Progenitor cell of endocrine pancreas (in vitro differentiated cells): ENCODE measurements around the gene HS6ST3. TPM values are rescaled to one million over a fixed set of nuclear protein-coding genes. Genes with fewer than 3 reads are reported as not detected.

Source experiments
- DNase-seq: peaks from one replicate; pipeline ENCODE4 v3.0.0; 2021; ENCODE audit warnings: low spot score; ENCODE audit not compliant: unreplicated experiment
- H3K27ac Mint-ChIP-seq: 2 replicates; pipeline ENCODE4 v1.8.0; 2021; ENCODE audit warnings: mild to moderate bottlenecking, moderate library complexity, mixed read lengths
- H3K27me3 Mint-ChIP-seq: 2 replicates; pipeline ENCODE4 v1.8.0; 2021; ENCODE audit warnings: mixed read lengths
- H3K36me3 Mint-ChIP-seq: 2 replicates; pipeline ENCODE4 v1.8.0; 2022; ENCODE audit warnings: mixed read lengths; ENCODE audit not compliant: insufficient read depth
- H3K4me1 Mint-ChIP-seq: 2 replicates; pipeline ENCODE4 v1.8.0; 2021; ENCODE audit warnings: low read depth, mixed read lengths
- H3K4me3 Mint-ChIP-seq: 2 replicates; pipeline ENCODE4 v1.8.0; 2021; ENCODE audit warnings: low read depth, mild to moderate bottlenecking, moderate library complexity, mixed read lengths
- H3K9me3 Mint-ChIP-seq: 2 replicates; pipeline ENCODE4 v1.8.0; 2021; ENCODE audit warnings: low read depth, mixed read lengths
- total RNA-seq: library from RNA; stranded (reverse); gene quantifications from 2 replicates; pipeline ENCODE4 v1.2.1, GENCODE V29; 2021
- TF ChIP-seq, protein P1 (sequence below): fragments of 200-600 bp; sonication (generic); IDR thresholded peaks from one replicate; pipeline ENCODE4 v1.5.0; 2021; ENCODE audit warnings: antibody characterized with exemption, mild to moderate bottlenecking; ENCODE audit not compliant: unreplicated experiment

HS6ST3 gene
- total RNA-seq, 1 donor from 2014 or later = 0.84 TPM

GRCh38 chr13:96696389-96696900 is 606.5 kb downstream of the HS6ST3 start:
- Mint-ChIP-seq H3K9me3 (peaks cover 10% of the 10 kb centered on the region), H3K27ac (no peak overlapping the region), H3K4me1 (peaks cover 6% of the 10 kb centered on the region), H3K36me3 (peaks cover 2% of the 10 kb centered on the region), H3K27me3 (no peaks in the 10 kb centered on the region), H3K4me3 (no peak overlapping the region)
- TF ChIP-seq, protein P1, sequence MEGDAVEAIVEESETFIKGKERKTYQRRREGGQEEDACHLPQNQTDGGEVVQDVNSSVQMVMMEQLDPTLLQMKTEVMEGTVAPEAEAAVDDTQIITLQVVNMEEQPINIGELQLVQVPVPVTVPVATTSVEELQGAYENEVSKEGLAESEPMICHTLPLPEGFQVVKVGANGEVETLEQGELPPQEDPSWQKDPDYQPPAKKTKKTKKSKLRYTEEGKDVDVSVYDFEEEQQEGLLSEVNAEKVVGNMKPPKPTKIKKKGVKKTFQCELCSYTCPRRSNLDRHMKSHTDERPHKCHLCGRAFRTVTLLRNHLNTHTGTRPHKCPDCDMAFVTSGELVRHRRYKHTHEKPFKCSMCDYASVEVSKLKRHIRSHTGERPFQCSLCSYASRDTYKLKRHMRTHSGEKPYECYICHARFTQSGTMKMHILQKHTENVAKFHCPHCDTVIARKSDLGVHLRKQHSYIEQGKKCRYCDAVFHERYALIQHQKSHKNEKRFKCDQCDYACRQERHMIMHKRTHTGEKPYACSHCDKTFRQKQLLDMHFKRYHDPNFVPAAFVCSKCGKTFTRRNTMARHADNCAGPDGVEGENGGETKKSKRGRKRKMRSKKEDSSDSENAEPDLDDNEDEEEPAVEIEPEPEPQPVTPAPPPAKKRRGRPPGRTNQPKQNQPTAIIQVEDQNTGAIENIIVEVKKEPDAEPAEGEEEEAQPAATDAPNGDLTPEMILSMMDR = no peak
- no peak for DNase-seq

GRCh38 chr13:96700657-96701056 is 610.8 kb downstream of the HS6ST3 start:
- DNase-seq = no peak
- Mint-ChIP-seq H3K4me3 (no peak overlapping the region), H3K4me1 (peaks cover 6% of the 10 kb centered on the region), H3K27ac (no peak overlapping the region), H3K27me3 (no peaks in the 10 kb centered on the region), H3K9me3 (peaks cover 13% of the 10 kb centered on the region), H3K36me3 (peaks cover 2% of the 10 kb centered on the region)
- TF ChIP-seq, protein P1 = no peak

GRCh38 chr13:96707146-96707545 is 617.2 kb downstream of the HS6ST3 start:
- H3K9me3 Mint-ChIP-seq = peaks cover 3% of the 10 kb centered on the region
- H3K27ac Mint-ChIP-seq = no peak overlapping the region
- no peaks in the 10 kb centered on the region for H3K27me3 Mint-ChIP-seq
- no peak overlapping the region for H3K4me3 Mint-ChIP-seq
- no peaks in the 10 kb centered on the region for H3K4me1 Mint-ChIP-seq
- DNase-seq = no peak
- TF ChIP-seq, protein P1 = no peak
- H3K36me3 Mint-ChIP-seq = no peaks in the 10 kb centered on the region

DNA sequence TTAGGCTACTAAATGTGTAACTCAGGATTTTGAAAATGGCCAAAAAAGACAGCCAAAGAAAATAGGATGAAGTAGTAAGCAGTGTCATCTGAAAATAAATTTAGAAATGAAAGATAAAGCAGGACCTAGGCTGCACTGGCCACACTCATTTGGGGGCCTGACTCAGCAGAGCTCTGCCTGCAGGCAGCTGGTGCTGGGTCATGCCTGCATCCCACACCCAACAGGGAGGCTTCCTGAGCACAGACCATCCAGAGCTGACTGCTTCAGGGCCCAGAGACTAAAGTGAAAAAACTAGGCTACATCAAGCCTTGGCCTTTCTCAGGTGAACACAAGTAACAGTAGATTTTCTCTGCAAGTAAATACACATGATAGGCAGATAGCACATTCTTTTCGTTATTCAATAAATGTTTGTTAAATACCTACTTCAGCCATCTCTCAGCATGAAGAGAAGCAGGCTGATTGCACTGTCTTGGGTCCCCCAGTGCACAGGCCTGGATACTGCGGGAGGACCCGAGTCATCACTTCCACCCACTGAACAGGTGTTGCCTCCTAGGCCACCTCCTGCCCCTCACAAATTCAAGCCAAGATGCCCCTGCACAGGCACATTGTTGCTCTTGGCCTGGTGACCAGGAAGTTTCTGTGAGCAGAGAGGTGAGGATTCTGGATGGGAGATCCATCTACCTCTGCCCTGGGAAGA is 620.4 kb downstream of the HS6ST3 start:
- Mint-ChIP-seq H3K9me3 (no peaks in the 10 kb centered on the region), H3K4me1 (no peaks in the 10 kb centered on the region), H3K4me3 (no peak overlapping the region), H3K36me3 (no peaks in the 10 kb centered on the region), H3K27me3 (no peaks in the 10 kb centered on the region), H3K27ac (no peak overlapping the region)
- TF ChIP-seq, protein P1 = no peak
- no peak for DNase-seq

DNA sequence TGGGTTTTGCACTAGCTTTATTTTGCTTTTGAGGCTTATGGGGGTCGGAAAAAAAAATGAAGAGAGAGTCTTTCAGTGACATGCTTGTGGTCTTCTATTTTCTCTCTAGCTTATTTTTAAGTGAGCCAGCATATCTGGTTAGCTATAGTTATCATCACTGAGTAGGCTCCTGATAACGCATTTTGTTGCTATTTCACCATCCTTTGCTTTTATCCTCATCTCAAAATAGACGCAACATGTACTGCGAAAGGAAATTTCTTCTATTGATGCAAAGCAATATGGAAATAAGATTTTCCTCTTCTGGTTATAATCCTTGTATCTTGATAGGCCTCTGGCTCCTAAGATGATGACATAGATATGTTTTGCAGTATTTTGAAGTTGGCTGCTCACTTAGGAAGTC is 630.5 kb downstream of the HS6ST3 start:
- no peaks in the 10 kb centered on the region for H3K9me3 Mint-ChIP-seq
- no peak for DNase-seq
- no peaks in the 10 kb centered on the region for H3K4me1 Mint-ChIP-seq
- TF ChIP-seq, protein P1 = no peak
- no peak overlapping the region for H3K27ac Mint-ChIP-seq
- no peak overlapping the region for H3K4me3 Mint-ChIP-seq
- no peaks in the 10 kb centered on the region for H3K36me3 Mint-ChIP-seq
- no peaks in the 10 kb centered on the region for H3K27me3 Mint-ChIP-seq
